Gastrocnemius medialis (tissue), 4 donors: ENCODE measurements around the gene ARHGEF19.

ENCODE experiments used
- CTCF ChIP-seq, 5 experiments: fragments of 450-650 bp in 3 of 5; fragments of 200-600 bp in 2 of 5; sonication (generic) in 2 of 5; IDR thresholded peaks in 4 of 5; conservative IDR thresholded peaks in 1 of 5; 1 replicate in 4 of 5; 2 replicates in 1 of 5; pipeline ENCODE4 v1.5.1; 2016 to 2019; ENCODE audit warnings: antibody characterized with exemption in 5 of 5, mild to moderate bottlenecking in 3 of 5, moderate library complexity in 3 of 5
- POLR2A ChIP-seq, 2 donors: fragments of 450-650 bp; IDR thresholded peaks; one replicate each; pipeline ENCODE4 v1.6.1; 2017; ENCODE audit warnings: antibody characterized with exemption in 2 of 2, mild to moderate bottlenecking in 2 of 2, moderate library complexity in 2 of 2

GRCh38 chr1:16232316-16232710 lies 19.9 kb upstream of the ARHGEF19 start:
- TF ChIP-seq CTCF (IDR thresholded peaks at IDR 0.05 in 4 of 5, conservative IDR thresholded peaks at IDR 0.05 in 1 of 5) = no peak
- TF ChIP-seq POLR2A (IDR thresholded peaks at IDR 0.05) = no peak
